HepG2 (cell line): Measurements from ENCODE around the gene CAMSAP3. TPM values are rescaled to one million over a fixed set of nuclear protein-coding genes. Genes with fewer than 3 reads are reported as not detected.

Source experiments
- ATF6 ChIP-seq: sonication (generic); formaldehyde crosslinking; conservative IDR thresholded peaks from 2 replicates; pipeline ENCODE4 v1.4.0; 2020; ENCODE audit warnings: missing genetic modification reagents
- GATAD2A ChIP-seq: IDR thresholded peaks from 2 replicates; pipeline ENCODE4 v1.6.1; 2016
- HDAC1 ChIP-seq: sonication (generic); formaldehyde crosslinking; IDR thresholded peaks from 2 replicates; pipeline ENCODE4 v1.5.1; 2020; ENCODE audit warnings: mild to moderate bottlenecking, missing genetic modification reagents
- KDM5A ChIP-seq: fragments of 200-600 bp; sonication (generic); IDR thresholded peaks from 2 replicates; pipeline ENCODE4 v1.7.0; 2018; ENCODE audit warnings: antibody characterized with exemption, mild to moderate bottlenecking, low read length, borderline replicate concordance
- MED13 ChIP-seq: sonication (generic); formaldehyde crosslinking; IDR thresholded peaks from 2 replicates; pipeline ENCODE4 v1.5.0; 2020; ENCODE audit warnings: missing genetic modification reagents
- PHF8 ChIP-seq: sonication (generic); formaldehyde crosslinking; IDR thresholded peaks from 2 replicates; pipeline ENCODE4 v1.5.0; 2020; ENCODE audit warnings: missing genetic modification reagents
- POGZ ChIP-seq: sonication (generic); formaldehyde crosslinking; IDR thresholded peaks from 2 replicates; pipeline ENCODE4 v1.4.0; 2020; ENCODE audit warnings: mild to moderate bottlenecking, missing genetic modification reagents
- PRDM10 ChIP-seq: sonication (generic); formaldehyde crosslinking; IDR thresholded peaks from 2 replicates; pipeline ENCODE4 v1.4.0; 2020; ENCODE audit warnings: low read depth, missing genetic modification reagents
- PTBP1 ChIP-seq: fragments of 200-400 bp; formaldehyde crosslinking; IDR thresholded peaks from 2 replicates; pipeline ENCODE4 v1.6.1; 2018; ENCODE audit warnings: low read length, low read depth; ENCODE audit not compliant: poor library complexity, severe bottlenecking
- RBFOX2 ChIP-seq: fragments of 200-400 bp; formaldehyde crosslinking; IDR thresholded peaks from 2 replicates; pipeline ENCODE4 v1.6.1; 2017; ENCODE audit warnings: low read depth, mild to moderate bottlenecking, low read length
- REL ChIP-seq: sonication (generic); formaldehyde crosslinking; conservative IDR thresholded peaks from 2 replicates; pipeline ENCODE4 v1.8.0; 2022; ENCODE audit warnings: mild to moderate bottlenecking, missing genetic modification reagents, moderate library complexity
- RNF219 ChIP-seq: sonication (generic); formaldehyde crosslinking; IDR thresholded peaks from 2 replicates; pipeline ENCODE4 v1.5.0; 2020; ENCODE audit warnings: mild to moderate bottlenecking, missing genetic modification reagents
- SALL2 ChIP-seq: sonication (generic); formaldehyde crosslinking; IDR thresholded peaks from 2 replicates; pipeline ENCODE4 v1.8.1; 2023; ENCODE audit warnings: mild to moderate bottlenecking, missing genetic modification reagents, inconsistent platforms
- SIN3B ChIP-seq: fragments of 150-350 bp; IDR thresholded peaks from 2 replicates; pipeline ENCODE4 v1.6.1; 2014; ENCODE audit warnings: low read length
- TFDP2 ChIP-seq: sonication (generic); formaldehyde crosslinking; IDR thresholded peaks from 2 replicates; pipeline ENCODE4 v1.4.0; 2020; ENCODE audit warnings: missing genetic modification reagents
- TP53 ChIP-seq: sonication (generic); formaldehyde crosslinking; conservative IDR thresholded peaks from 2 replicates; pipeline ENCODE4 v1.4.0; 2020; ENCODE audit warnings: missing genetic modification reagents
- ZFY ChIP-seq: sonication (generic); formaldehyde crosslinking; IDR thresholded peaks from 2 replicates; pipeline ENCODE4 v1.4.0; 2020; ENCODE audit warnings: missing genetic modification reagents
- ZNF235 ChIP-seq: sonication (generic); formaldehyde crosslinking; IDR thresholded peaks from 2 replicates; pipeline ENCODE4 v1.8.1; 2023; ENCODE audit warnings: mild to moderate bottlenecking, missing genetic modification reagents, borderline replicate concordance
- ZNF263 ChIP-seq: sonication (generic); formaldehyde crosslinking; IDR thresholded peaks from 2 replicates; pipeline ENCODE4 v1.4.0; 2020; ENCODE audit warnings: missing genetic modification reagents
- ZNF510 ChIP-seq: sonication (generic); formaldehyde crosslinking; IDR thresholded peaks from 2 replicates; pipeline ENCODE4 v1.4.0; 2020; ENCODE audit warnings: low read depth, mild to moderate bottlenecking, missing genetic modification reagents
- ZNF543 ChIP-seq: sonication (generic); formaldehyde crosslinking; IDR thresholded peaks from 2 replicates; pipeline ENCODE4 v1.4.0; 2020; ENCODE audit warnings: mild to moderate bottlenecking, missing genetic modification reagents
- ZNF777 ChIP-seq: sonication (generic); formaldehyde crosslinking; IDR thresholded peaks from 2 replicates; pipeline ENCODE4 v1.4.0; 2020; ENCODE audit warnings: missing genetic modification reagents
- polyA plus RNA-seq, 8 experiments: library from polyadenylated mRNA; depleted of rRNA in 3 of 8; stranded (reverse) in 7 of 8; unstranded in 1 of 8; fragments of >200 nt; fragmentation: Illumina TruSeq in 4 of 8; extraction: Trizol in 4 of 8; gene quantifications; 2 replicates each; pipeline versions ENCODE4 v1.2.1 to v1.2.3, GENCODE V29; 2011 to 2016; ENCODE audit warnings: low read depth in 4 of 8, missing spikeins in 1 of 8, mixed read lengths in 1 of 8; ENCODE audit not compliant: insufficient read depth in 1 of 8
- total RNA-seq, 5 experiments: library from RNA; depleted of rRNA; stranded (reverse); fragments of >200 nt; fragmentation: Illumina TruSeq; extraction: Trizol; gene quantifications; 2 replicates each; pipeline ENCODE4 v1.2.3, GENCODE V29; 2016; ENCODE audit warnings: low read depth in 1 of 5

The CAMSAP3 gene
- total and polyA plus RNA-seq, 2 of the 13 experiments (the other 11 are each of a cell fraction or from before 2014, with no cell fraction given): 10.8 to 11.8 TPM

GRCh38 chr19:7629347-7630054, 33.8 kb downstream of the CAMSAP3 start, which contains the start of the genes PET100 and XAB2 (continued):
- TF ChIP-seq PRDM10 (no peak), TP53 (CRISPR knock-in tag) (peak; percentile 63; the same call in 1 of the 2 replicates), SALL2 (CRISPR knock-in tag) (peak; percentile 79; the same call in 1 of the 2 replicates), ATF6 (no peak), REL (no peak), HDAC1 (CRISPR knock-in tag) (peak; percentile 91), ZNF235 (CRISPR knock-in tag) (no peak), ZFY (CRISPR knock-in tag) (peak; percentile 75), MED13 (CRISPR knock-in tag) (peak; percentile 45; the same call in 1 of the 2 replicates), ZNF510 (no peak), TFDP2 (peak; percentile 86), RNF219 (CRISPR knock-in tag) (no peak), PHF8 (CRISPR knock-in tag) (peak; percentile 84), SIN3B (peak; percentile 96), GATAD2A (CRISPR knock-in tag) (peak; percentile 14; the same call in 1 of the 2 replicates), ZNF263 (CRISPR knock-in tag) (0 out of 2 replicates have a peak, but pooled peaks have one; percentile 27), ZNF543 (CRISPR knock-in tag) (no peak), KDM5A (peak; percentile 100), PTBP1 (no peak), ZNF777 (CRISPR knock-in tag) (peak; percentile 58; the same call in 1 of the 2 replicates), POGZ (CRISPR knock-in tag) (peak; percentile 59; the same call in 1 of the 2 replicates), RBFOX2 (peak; percentile 67)
